DND-41 (cell line): ENCODE measurements around the gene KRTAP5-4.

Source experiments
- ATAC-seq: fragments of 200-7000 bp; cut with Tn5 transposase; 3 replicates; pipeline ENCODE4 v1.9.1; 2021; ENCODE audit warnings: low read depth; ENCODE audit not compliant: insufficient read depth
- DNase-seq: peaks from one replicate; pipeline ENCODE4 v3.0.0-alpha.2; 2020
- H2AFZ ChIP-seq: 2 replicates; pipeline ENCODE4 v1.6.0; 2012; ENCODE audit warnings: low read depth, low read length
- H3K27ac ChIP-seq: 2 replicates; pipeline ENCODE4 v1.5.1; 2012; ENCODE audit warnings: low read length, inconsistent platforms
- H3K27me3 ChIP-seq: fragments of 200-600 bp; sonication (generic); 2 replicates; pipeline ENCODE4 v1.6.0; 2012; ENCODE audit warnings: low read length, mild to moderate bottlenecking, inconsistent platforms; ENCODE audit not compliant: insufficient read depth, poor library complexity
- H3K36me3 ChIP-seq: 2 replicates; pipeline ENCODE4 v1.5.1; 2012; ENCODE audit warnings: low read length, inconsistent platforms; ENCODE audit not compliant: insufficient read depth
- H3K4me1 ChIP-seq: 2 replicates; pipeline ENCODE4 v1.5.1; 2012; ENCODE audit warnings: mild to moderate bottlenecking, low read length; ENCODE audit not compliant: insufficient read depth
- H3K4me2 ChIP-seq: 2 replicates; pipeline ENCODE4 v1.6.0; 2012; ENCODE audit warnings: mild to moderate bottlenecking, moderate library complexity, low read length, inconsistent platforms; ENCODE audit not compliant: insufficient read depth
- H3K4me3 ChIP-seq, 2 experiments: fragments of 200-600 bp in 1 of 2; shearing (Covaris generic) in 1 of 2; 2 replicates each; pipeline ENCODE4 v1.5.1; 2012 to 2016; ENCODE audit warnings: inconsistent platforms in 2 of 2, low read length in 2 of 2, mild to moderate bottlenecking in 2 of 2, low read depth in 1 of 2, moderate library complexity in 1 of 2
- H3K79me2 ChIP-seq: 2 replicates; pipeline ENCODE4 v1.6.0; 2012; ENCODE audit warnings: low read length, inconsistent platforms; ENCODE audit not compliant: insufficient read depth
- H3K9ac ChIP-seq: 2 replicates; pipeline ENCODE4 v1.6.0; 2012; ENCODE audit warnings: low read depth, mild to moderate bottlenecking, inconsistent platforms, low read length, moderate library complexity
- H3K9me3 ChIP-seq: 2 replicates; pipeline ENCODE4 v1.5.1; 2012; ENCODE audit warnings: low read length, moderate library complexity, mild to moderate bottlenecking, inconsistent platforms; ENCODE audit not compliant: insufficient read depth, severe bottlenecking
- H4K20me1 ChIP-seq: 2 replicates; pipeline ENCODE4 v1.6.0; 2012; ENCODE audit warnings: low read length; ENCODE audit not compliant: insufficient read depth
- CTCF ChIP-seq: IDR thresholded peaks from 2 replicates; pipeline ENCODE4 v1.5.1; 2012; ENCODE audit warnings: borderline replicate concordance, low read length, moderate library complexity, mild to moderate bottlenecking; ENCODE audit not compliant: poor library complexity, severe bottlenecking; ENCODE audit errors: extremely low read depth
- EZH2 ChIP-seq: IDR thresholded peaks from 3 replicates; pipeline ENCODE4 v1.6.1; 2012; ENCODE audit warnings: borderline replicate concordance, low read depth, mild to moderate bottlenecking, moderate library complexity, low read length, inconsistent platforms; ENCODE audit not compliant: severe bottlenecking

KRTAP5-4 gene

GRCh38 chr11:1644601-1645356 is 22.8 kb upstream of the KRTAP5-4 start:
- TF ChIP-seq CTCF (no peak), EZH2 (no peak)
- Histone ChIP-seq H3K9me3 (no peaks in the 10 kb centered on the region), H3K4me3 (no peak overlapping the region), H3K27ac (no peak overlapping the region), H4K20me1 (no peaks in the 10 kb centered on the region), H3K36me3 (no peaks in the 10 kb centered on the region), H3K4me2 (no peak overlapping the region), H3K9ac (no peak overlapping the region), H3K4me1 (no peaks in the 10 kb centered on the region), H2AFZ (no peak overlapping the region), H3K27me3 (peaks cover 3% of the 10 kb centered on the region), H3K79me2 (no peaks in the 10 kb centered on the region)
- ATAC-seq (no peak), DNase-seq (no peak)

GRCh38 chr11:1643146-1643690 is 21.3 kb upstream of the KRTAP5-4 start:
- Histone ChIP-seq H3K9me3 (no peaks in the 10 kb centered on the region), H3K9ac (no peak overlapping the region), H3K4me3 (no peak overlapping the region), H3K27me3 (peaks cover 8% of the 10 kb centered on the region), H3K4me2 (no peak overlapping the region), H2AFZ (no peak overlapping the region), H3K4me1 (no peaks in the 10 kb centered on the region), H3K79me2 (no peaks in the 10 kb centered on the region), H3K27ac (no peak overlapping the region), H4K20me1 (no peaks in the 10 kb centered on the region), H3K36me3 (no peaks in the 10 kb centered on the region)
- ATAC-seq (no peak), DNase-seq (no peak)
- TF ChIP-seq CTCF (no peak), EZH2 (no peak)

GRCh38 chr11:1642288-1643145 is 20.6 kb upstream of the KRTAP5-4 start:
- Histone ChIP-seq H3K4me2 (no peak overlapping the region), H3K27ac (no peak overlapping the region), H3K4me3 (no peak overlapping the region), H3K9me3 (no peaks in the 10 kb centered on the region), H3K36me3 (no peaks in the 10 kb centered on the region), H3K79me2 (no peaks in the 10 kb centered on the region), H2AFZ (no peak overlapping the region), H3K4me1 (no peaks in the 10 kb centered on the region), H3K9ac (no peak overlapping the region), H3K27me3 (peaks cover 8% of the 10 kb centered on the region), H4K20me1 (no peaks in the 10 kb centered on the region)
- no peak for TF ChIP-seq CTCF
- TF ChIP-seq EZH2 = no peak
- ATAC-seq = no peak
- no peak for DNase-seq
